ENCODE measurements around the gene CAT.

The CAT gene

DNA sequence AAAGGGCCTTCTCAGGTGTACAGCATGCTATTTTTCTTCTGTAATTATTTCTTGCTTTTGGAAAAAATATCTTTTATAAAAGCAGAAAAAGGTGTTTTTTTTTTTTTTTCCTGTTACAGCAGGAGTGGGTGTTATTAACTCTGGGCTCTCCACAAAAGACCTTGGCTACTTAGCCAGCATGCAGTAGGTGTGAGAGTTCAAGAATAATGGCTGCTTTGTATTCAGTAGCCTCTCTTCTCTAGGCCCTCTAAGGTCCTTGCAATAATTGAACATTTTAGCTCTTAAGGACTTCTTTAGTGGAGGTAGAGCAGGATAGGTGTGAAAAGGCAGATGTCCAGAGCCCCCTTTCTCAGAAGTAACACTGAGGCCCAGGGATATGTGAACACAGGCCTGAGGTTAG, 71.5 kb downstream of the CAT start:
- TF ChIP-seq, protein P1, sequence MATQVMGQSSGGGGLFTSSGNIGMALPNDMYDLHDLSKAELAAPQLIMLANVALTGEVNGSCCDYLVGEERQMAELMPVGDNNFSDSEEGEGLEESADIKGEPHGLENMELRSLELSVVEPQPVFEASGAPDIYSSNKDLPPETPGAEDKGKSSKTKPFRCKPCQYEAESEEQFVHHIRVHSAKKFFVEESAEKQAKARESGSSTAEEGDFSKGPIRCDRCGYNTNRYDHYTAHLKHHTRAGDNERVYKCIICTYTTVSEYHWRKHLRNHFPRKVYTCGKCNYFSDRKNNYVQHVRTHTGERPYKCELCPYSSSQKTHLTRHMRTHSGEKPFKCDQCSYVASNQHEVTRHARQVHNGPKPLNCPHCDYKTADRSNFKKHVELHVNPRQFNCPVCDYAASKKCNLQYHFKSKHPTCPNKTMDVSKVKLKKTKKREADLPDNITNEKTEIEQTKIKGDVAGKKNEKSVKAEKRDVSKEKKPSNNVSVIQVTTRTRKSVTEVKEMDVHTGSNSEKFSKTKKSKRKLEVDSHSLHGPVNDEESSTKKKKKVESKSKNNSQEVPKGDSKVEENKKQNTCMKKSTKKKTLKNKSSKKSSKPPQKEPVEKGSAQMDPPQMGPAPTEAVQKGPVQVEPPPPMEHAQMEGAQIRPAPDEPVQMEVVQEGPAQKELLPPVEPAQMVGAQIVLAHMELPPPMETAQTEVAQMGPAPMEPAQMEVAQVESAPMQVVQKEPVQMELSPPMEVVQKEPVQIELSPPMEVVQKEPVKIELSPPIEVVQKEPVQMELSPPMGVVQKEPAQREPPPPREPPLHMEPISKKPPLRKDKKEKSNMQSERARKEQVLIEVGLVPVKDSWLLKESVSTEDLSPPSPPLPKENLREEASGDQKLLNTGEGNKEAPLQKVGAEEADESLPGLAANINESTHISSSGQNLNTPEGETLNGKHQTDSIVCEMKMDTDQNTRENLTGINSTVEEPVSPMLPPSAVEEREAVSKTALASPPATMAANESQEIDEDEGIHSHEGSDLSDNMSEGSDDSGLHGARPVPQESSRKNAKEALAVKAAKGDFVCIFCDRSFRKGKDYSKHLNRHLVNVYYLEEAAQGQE (IDR thresholded peaks at IDR 0.05; ENCODE audit: insufficient read depth in 1 of 2, low read depth in 2 of 2, low read length in 2 of 2) = no peak
- no peak for TF ChIP-seq POLR2AphosphoS5 (IDR thresholded peaks at IDR 0.05; ENCODE audit: low read depth, low read length)
- TF ChIP-seq TAF1 (IDR thresholded peaks at IDR 0.05; ENCODE audit: borderline replicate concordance, insufficient read depth, low read length) = no peak
- TF ChIP-seq FOXP2 (optimal IDR thresholded peaks at IDR 0.05; ENCODE audit: borderline replicate concordance, extremely low read depth, extremely low read length, insufficient read depth) = no peak
- no peak for TF ChIP-seq SIN3A (IDR thresholded peaks at IDR 0.05; ENCODE audit: borderline replicate concordance, insufficient read depth, low read length)

DNA sequence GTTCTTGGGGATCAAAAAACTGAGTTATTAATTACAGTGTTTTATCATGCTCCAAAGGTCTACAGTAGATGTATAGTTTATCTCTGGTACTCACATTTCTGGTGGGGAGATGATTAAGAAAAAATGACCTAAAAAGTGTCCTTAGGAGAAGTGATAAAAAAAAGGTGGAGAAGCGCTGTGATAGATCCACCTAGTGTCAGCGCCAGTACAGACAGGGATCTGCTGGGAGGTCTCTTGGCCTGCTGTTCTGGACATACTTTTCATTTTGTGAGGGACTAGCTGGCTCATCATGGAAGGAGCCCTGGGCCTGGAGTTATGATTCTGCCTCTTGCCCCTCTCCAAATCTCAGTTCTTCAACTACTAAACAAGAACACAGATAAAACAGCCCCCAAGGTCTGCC, 71.9 kb downstream of the CAT start:
- TF ChIP-seq TAF1 (IDR thresholded peaks at IDR 0.05; ENCODE audit: borderline replicate concordance, insufficient read depth, low read length) = no peak

DNA sequence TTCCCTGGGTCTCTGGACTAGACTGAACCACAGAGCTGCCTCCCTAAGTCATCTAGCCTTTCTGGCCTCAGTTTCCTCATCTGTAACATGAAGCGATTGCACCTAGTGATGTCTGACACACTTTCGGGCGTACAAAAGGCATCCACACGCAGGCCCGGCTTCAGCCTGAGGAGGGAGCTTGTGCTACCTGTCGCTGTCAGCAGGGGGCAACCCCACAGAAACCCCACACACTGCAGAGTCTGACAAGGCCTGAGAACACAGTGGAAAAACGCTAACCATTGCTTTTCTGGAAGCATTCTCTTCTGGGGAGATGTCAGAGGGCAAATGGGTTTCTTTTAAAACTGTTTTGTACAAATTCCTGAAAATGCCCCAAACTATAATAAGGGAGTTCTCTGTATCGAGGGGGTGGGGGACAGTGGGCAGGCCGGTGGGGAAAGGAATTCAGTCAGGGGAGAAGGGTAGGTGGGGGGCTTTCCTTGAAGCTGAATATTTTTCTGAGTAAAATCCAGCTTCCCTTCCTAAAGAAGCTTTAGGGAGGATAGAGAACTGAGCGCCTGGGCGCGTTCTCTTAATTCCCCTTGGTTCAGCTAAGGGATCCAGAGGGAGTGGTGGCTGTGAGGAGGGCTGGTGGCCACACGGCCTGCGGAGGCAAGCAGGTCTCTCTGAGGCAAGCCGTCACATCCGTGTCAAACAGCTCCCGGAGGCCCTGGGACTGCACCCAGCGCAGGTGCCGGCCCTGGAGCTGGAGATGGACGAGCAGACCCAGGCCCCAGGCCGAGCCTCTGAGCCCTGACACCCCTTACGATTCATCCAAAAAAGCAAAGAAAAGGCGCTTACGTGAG, 74.3 kb downstream of the CAT start:
- no peak for TF ChIP-seq TAF1 (IDR thresholded peaks at IDR 0.05; ENCODE audit: borderline replicate concordance, insufficient read depth, low read length)
- TF ChIP-seq POLR2AphosphoS5 (IDR thresholded peaks at IDR 0.05; ENCODE audit: low read depth, low read length) = no peak
- TF ChIP-seq SIN3A (IDR thresholded peaks at IDR 0.05; ENCODE audit: borderline replicate concordance, insufficient read depth, low read length) = no peak
- no peak for TF ChIP-seq FOXP2 (optimal IDR thresholded peaks at IDR 0.05; ENCODE audit: borderline replicate concordance, extremely low read depth, extremely low read length, insufficient read depth)
- TF ChIP-seq, protein P1 (IDR thresholded peaks at IDR 0.05; ENCODE audit: insufficient read depth in 1 of 2, low read depth in 2 of 2, low read length in 2 of 2) = no peak

DNA sequence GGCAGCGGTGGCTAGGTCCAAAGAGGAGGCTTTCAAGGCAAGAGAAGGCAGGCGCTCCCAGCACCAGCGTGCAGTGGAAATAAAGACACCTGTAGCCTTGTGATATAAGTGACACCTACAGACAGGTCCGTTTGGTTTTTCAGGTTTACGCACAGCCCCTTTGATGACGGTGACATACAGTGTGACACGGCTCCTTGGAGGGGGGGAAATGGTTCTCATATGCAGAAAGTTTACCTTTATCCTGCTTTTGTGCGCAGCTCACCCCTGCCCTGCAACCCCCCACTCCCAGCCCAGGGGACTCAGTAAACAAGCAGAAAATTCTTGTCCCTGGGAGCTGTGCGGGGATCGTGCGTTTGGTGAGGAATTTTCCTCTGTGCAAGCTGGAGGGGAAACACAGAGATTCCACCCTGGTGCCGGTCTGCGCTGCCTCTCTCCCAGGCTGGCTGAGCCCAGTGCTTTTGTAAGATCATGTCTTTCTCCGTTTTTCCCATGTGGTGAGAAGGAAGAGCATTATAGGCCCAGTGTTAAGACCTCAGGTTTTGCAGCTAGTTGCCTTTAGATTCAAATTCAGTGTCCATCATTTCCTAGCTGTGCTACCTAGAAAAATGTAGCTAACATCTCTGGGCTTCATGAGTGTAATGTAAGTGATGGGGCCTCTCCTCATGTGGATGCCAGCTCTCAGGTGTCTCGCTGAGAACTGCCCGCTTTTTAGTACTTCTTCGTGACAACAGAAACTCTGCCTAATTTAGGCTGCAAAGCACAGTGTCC, 75.1 kb downstream of the CAT start, which contains the start of gene ELF5:
Gene ELF5, minus strand, starts transcription at position 113 of the 768 bp plus-strand sequence. CDS start 8,045 bp downstream, outside the sequence.
- TF ChIP-seq SIN3A (IDR thresholded peaks at IDR 0.05; ENCODE audit: borderline replicate concordance, insufficient read depth, low read length) (no peak), FOXP2 (optimal IDR thresholded peaks at IDR 0.05; ENCODE audit: borderline replicate concordance, extremely low read depth, extremely low read length, insufficient read depth) (no peak), TAF1 (IDR thresholded peaks at IDR 0.05; ENCODE audit: borderline replicate concordance, insufficient read depth, low read length) (no peak), POLR2AphosphoS5 (IDR thresholded peaks at IDR 0.05; ENCODE audit: low read depth, low read length) (no peak)
- TF ChIP-seq, protein P1 (IDR thresholded peaks at IDR 0.05; ENCODE audit: insufficient read depth in 1 of 2, low read depth in 2 of 2, low read length in 2 of 2) = no peak

DNA sequence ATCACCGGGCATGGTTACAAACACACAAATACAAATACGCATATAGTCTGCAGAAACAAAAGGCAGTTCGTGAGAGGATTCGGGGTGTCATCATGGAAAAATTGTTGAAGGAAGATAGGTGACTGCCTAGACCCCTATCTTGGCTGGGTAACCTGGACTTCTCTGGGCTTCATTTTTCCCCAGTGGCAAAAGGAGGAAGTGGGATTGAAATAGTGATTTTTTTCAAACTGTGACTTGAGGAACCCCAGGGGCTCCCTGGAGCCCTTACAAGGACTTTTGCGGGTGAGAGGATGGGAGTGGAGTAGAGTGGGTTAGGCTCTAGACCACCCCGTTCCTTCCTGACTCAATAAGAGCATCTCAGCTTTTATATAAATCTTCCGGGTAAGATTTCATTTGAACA, 75.9 kb downstream of the CAT start:
- TF ChIP-seq FOXP2 (optimal IDR thresholded peaks at IDR 0.05; ENCODE audit: borderline replicate concordance, extremely low read depth, extremely low read length, insufficient read depth) = no peak
- TF ChIP-seq, protein P1 (IDR thresholded peaks at IDR 0.05; ENCODE audit: insufficient read depth in 1 of 2, low read depth in 2 of 2, low read length in 2 of 2) = no peak
- no peak for TF ChIP-seq POLR2AphosphoS5 (IDR thresholded peaks at IDR 0.05; ENCODE audit: low read depth, low read length)
- no peak for TF ChIP-seq SIN3A (IDR thresholded peaks at IDR 0.05; ENCODE audit: borderline replicate concordance, insufficient read depth, low read length)
- TF ChIP-seq TAF1 (IDR thresholded peaks at IDR 0.05; ENCODE audit: borderline replicate concordance, insufficient read depth, low read length) = no peak
